Measurements from ENCODE around the gene PADI6. TPM values are rescaled to one million over a fixed set of nuclear protein-coding genes. Genes with fewer than 3 reads are reported as not detected.
A peak's percentile ranks its signal among the peaks of the same experiment; 100 is the strongest.

Gene PADI6
- total RNA-seq, 1 donor from 2014 or later = not detected

- Histone ChIP-seq H3K9me3 (no peaks in the 10 kb centered on the region), H3K4me3 (no peak overlapping the region), H3K36me3 (no peaks in the 10 kb centered on the region), H3K27me3 (no peaks in the 10 kb centered on the region), H3K4me1 (no peaks in the 10 kb centered on the region), H3K27ac (no peak overlapping the region)
- TF ChIP-seq, protein P1, sequence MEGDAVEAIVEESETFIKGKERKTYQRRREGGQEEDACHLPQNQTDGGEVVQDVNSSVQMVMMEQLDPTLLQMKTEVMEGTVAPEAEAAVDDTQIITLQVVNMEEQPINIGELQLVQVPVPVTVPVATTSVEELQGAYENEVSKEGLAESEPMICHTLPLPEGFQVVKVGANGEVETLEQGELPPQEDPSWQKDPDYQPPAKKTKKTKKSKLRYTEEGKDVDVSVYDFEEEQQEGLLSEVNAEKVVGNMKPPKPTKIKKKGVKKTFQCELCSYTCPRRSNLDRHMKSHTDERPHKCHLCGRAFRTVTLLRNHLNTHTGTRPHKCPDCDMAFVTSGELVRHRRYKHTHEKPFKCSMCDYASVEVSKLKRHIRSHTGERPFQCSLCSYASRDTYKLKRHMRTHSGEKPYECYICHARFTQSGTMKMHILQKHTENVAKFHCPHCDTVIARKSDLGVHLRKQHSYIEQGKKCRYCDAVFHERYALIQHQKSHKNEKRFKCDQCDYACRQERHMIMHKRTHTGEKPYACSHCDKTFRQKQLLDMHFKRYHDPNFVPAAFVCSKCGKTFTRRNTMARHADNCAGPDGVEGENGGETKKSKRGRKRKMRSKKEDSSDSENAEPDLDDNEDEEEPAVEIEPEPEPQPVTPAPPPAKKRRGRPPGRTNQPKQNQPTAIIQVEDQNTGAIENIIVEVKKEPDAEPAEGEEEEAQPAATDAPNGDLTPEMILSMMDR (IDR thresholded peaks at IDR 0.05) = no peak
- DNase-seq (ENCODE audit: low spot score in 2 of 2) = peak in 1 of 2 donors; percentile 38
- intact Hi-C loops (cut with DNase I) = no loop called here
These were observed 25.8 kb upstream of the PADI6 start for GRCh38 chr1:17346046-17346789.

DNA sequence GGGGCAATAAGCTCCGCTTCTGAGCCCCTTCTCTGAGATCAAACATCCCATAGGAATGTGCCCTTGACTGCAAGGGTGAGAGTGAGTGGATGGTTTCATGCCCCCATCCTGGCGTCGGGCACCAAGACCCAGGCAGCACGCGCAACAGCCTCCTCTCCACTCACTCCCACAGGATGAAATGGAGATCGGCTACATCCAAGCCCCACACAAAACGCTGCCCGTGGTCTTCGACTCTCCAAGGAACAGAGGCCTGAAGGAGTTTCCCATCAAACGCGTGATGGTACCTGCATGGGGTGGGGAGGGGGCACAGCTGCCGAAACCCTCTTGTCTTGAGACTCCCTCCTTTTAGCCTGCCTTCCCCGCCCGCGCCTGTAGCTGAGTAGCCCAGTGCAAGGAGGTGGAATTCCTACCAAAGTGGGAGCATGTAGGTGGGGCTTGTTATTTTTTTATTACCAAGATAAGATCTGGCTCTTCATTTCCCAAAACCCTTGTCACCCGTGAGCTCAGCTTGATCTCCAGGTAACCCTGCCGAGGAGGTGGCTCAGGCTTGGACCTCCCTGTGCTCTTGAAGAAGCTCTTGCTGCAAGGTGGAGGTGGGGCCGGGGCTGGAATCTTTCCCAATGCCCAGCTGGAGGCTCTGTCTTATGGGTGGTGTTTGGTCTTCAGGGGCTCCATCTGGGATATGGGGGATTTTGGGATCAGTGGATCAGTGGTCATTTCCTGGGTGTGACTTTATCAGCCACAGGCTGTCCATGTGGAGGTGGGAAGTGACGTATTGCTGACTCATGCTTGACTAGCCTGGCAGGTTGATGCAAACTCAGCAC is 24.0 kb upstream of the PADI6 start:
- no peaks in the 10 kb centered on the region for H3K4me1 ChIP-seq
- DNase-seq (ENCODE audit: low spot score in 2 of 2) = peak in 1 of 2 donors; percentile 42
- H3K9me3 ChIP-seq = no peaks in the 10 kb centered on the region
- H3K27ac ChIP-seq = no peak overlapping the region
- no peaks in the 10 kb centered on the region for H3K36me3 ChIP-seq
- H3K4me3 ChIP-seq = no peak overlapping the region
- TF ChIP-seq, protein P1 (IDR thresholded peaks at IDR 0.05) = no peak
- intact Hi-C loops (cut with DNase I) = no loop called here
- no peaks in the 10 kb centered on the region for H3K27me3 ChIP-seq

GRCh38 chr1:17348593-17349234 is 23.3 kb upstream of the PADI6 start:
- intact Hi-C loops (cut with DNase I) = no loop called here
- H3K4me3 ChIP-seq = no peak overlapping the region
- TF ChIP-seq, protein P1 (IDR thresholded peaks at IDR 0.05) = no peak
- H3K36me3 ChIP-seq = no peaks in the 10 kb centered on the region
- DNase-seq (ENCODE audit: low spot score in 2 of 2) = peak in 1 of 2 donors; percentile 42
- no peaks in the 10 kb centered on the region for H3K4me1 ChIP-seq
- H3K27me3 ChIP-seq = no peaks in the 10 kb centered on the region
- H3K27ac ChIP-seq = no peak overlapping the region
- no peaks in the 10 kb centered on the region for H3K9me3 ChIP-seq

DNA sequence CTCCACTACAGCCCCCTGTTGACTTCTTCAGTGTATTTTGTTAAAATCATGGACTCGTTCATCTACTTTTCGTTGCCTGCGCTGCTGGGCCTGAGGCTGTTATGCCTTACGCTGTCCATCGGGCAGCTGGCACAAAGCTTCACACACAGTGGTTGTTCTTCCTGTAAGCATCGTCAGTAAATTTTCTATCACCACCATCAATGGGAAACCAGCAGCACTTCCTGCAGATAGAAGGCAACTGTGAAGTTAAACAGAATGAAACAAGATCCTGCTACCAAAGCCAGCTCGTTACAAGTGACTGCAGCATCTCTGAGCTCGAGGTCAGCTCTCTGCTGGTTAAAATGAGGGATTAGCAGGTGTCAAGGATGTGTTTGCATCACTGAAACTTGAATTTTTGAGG is 21.9 kb upstream of the PADI6 start:
- TF ChIP-seq, protein P1 (IDR thresholded peaks at IDR 0.05) = no peak
- intact Hi-C loops (cut with DNase I) = no loop called here
- Histone ChIP-seq H3K9me3 (no peaks in the 10 kb centered on the region), H3K4me3 (no peak overlapping the region), H3K4me1 (no peaks in the 10 kb centered on the region), H3K36me3 (no peaks in the 10 kb centered on the region), H3K27me3 (no peaks in the 10 kb centered on the region), H3K27ac (no peak overlapping the region)
- DNase-seq (ENCODE audit: low spot score in 2 of 2) = no peak

- H3K27me3 ChIP-seq = no peaks in the 10 kb centered on the region
- TF ChIP-seq, protein P1 (IDR thresholded peaks at IDR 0.05) = no peak
- H3K27ac ChIP-seq = no peak overlapping the region
- intact Hi-C loops (cut with DNase I) = no loop called here
- DNase-seq (ENCODE audit: low spot score in 2 of 2) = no peak
- no peak overlapping the region for H3K4me3 ChIP-seq
- H3K9me3 ChIP-seq = no peaks in the 10 kb centered on the region
- H3K4me1 ChIP-seq = no peaks in the 10 kb centered on the region
- no peaks in the 10 kb centered on the region for H3K36me3 ChIP-seq
These were observed 21.0 kb upstream of the PADI6 start for GRCh38 chr1:17350928-17351446.
